ENCODE data around the gene LYSMD2.

LYSMD2 gene

DNA sequence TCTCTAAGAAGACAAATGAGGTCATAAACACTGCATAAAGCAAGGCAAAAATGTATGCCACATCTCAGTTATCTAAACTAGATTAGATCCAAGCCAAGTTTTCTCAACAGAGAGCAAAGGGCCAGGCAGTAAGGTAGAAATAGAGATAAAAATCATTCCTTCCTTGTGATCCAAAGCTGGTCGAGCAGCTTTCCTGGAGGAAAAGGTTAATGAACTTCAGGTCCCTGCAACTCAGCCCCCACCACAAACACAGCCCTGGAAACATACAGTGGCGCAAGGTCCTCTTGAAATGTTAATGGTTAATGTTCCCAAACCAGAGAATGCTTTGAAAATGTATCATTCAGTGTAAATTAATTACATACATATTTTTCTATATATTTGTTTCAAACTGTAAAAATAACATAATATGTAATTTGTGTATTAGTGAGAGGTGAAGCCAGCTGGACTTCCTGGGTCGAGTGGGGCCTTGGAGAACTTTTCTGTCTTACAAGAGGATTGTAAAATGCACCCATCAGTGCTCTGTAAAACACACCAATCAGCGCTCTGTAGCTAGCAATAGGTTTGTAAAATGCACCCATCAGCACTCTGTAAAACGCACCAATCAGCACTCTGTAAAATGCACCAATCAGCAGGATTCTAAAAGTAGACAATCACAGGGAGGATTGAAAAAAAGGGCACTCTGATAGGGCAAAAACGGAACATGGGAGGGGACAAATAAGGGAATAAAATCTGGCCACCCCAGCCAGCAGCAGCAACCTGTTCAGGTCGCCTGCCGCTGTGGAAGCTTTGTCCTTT, 17.1 kb downstream of the LYSMD2 start:
- no peak for DNase-seq (ENCODE audit: low read depth)
- TF ChIP-seq, protein P1, sequence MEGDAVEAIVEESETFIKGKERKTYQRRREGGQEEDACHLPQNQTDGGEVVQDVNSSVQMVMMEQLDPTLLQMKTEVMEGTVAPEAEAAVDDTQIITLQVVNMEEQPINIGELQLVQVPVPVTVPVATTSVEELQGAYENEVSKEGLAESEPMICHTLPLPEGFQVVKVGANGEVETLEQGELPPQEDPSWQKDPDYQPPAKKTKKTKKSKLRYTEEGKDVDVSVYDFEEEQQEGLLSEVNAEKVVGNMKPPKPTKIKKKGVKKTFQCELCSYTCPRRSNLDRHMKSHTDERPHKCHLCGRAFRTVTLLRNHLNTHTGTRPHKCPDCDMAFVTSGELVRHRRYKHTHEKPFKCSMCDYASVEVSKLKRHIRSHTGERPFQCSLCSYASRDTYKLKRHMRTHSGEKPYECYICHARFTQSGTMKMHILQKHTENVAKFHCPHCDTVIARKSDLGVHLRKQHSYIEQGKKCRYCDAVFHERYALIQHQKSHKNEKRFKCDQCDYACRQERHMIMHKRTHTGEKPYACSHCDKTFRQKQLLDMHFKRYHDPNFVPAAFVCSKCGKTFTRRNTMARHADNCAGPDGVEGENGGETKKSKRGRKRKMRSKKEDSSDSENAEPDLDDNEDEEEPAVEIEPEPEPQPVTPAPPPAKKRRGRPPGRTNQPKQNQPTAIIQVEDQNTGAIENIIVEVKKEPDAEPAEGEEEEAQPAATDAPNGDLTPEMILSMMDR (conservative IDR thresholded peaks at IDR 0.05; ENCODE audit: control insufficient read depth, insufficient read depth, low read depth, low read length), result no peak
- no peak overlapping the region for H3K4me3 ChIP-seq (ENCODE audit: control insufficient read depth, low read depth, low read length)

DNA sequence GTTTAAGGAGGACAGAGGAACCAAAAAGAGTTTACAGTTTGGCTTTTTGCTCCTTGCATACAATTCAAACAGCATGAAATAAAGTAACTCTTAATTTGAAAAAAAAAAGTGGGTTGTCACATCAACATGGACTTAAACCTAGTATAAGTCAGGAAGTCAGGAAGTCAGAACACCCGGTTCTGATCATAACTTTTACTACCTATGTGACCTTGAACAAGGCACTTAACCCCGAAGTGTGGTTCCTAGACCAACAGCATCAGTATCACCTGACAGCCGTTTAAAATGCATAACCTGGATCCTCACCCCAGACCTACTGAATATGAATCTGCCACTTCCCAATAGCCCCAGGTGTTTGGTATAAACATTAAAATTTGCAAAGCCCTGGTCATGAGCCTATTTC, 18.7 kb downstream of the LYSMD2 start:
- no peak for DNase-seq (ENCODE audit: low read depth)
- H3K4me3 ChIP-seq (ENCODE audit: control insufficient read depth, low read depth, low read length), result no peak overlapping the region
- TF ChIP-seq, protein P1 (conservative IDR thresholded peaks at IDR 0.05; ENCODE audit: control insufficient read depth, insufficient read depth, low read depth, low read length), result no peak

DNA sequence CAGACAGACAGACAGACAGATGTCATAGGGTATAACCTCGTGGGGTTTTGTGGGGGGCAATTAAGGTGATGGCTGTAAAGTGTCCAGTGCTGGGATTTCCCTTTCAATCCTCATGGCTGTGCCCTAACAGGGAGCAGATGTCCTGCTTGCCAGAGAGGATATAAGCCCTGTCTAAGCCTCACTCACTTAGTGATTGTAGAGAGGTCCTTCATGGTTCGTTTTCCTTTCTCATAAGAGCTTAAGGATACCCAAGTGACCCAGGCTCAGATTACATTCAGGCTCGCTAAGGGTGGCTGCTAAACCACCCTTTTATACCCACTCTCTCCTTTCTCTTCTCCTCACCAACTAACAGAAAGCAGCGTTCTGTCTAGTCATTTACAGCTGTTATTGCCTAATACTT, 19.2 kb downstream of the LYSMD2 start:
- no peak for DNase-seq (ENCODE audit: low read depth)
- TF ChIP-seq, protein P1 (conservative IDR thresholded peaks at IDR 0.05; ENCODE audit: control insufficient read depth, insufficient read depth, low read depth, low read length), result no peak
- H3K4me3 ChIP-seq (ENCODE audit: control insufficient read depth, low read depth, low read length), result no peak overlapping the region

DNA sequence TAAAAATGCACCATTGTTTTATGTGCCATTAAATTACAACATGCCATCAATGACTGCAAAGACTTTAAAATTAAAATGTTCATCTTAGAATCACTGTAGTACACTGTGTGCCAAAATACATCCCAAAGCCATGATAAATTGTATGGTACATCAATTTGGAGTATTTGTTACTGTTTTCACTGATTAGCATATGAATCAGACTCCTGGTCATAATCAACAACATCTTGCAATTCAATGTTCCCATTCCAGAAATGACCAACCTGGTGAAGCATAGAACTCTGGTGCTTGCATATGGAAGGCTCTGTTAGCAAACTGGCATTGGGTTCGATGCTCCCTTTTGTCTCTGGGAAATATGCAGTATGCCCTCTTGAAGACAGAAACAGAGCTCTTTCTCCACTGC, 22.5 kb downstream of the LYSMD2 start:
- H3K4me3 ChIP-seq (ENCODE audit: control insufficient read depth, low read depth, low read length), result no peak overlapping the region
- TF ChIP-seq, protein P1 (conservative IDR thresholded peaks at IDR 0.05; ENCODE audit: control insufficient read depth, insufficient read depth, low read depth, low read length), result no peak
- peak; percentile 69 for DNase-seq (ENCODE audit: low read depth)

DNA sequence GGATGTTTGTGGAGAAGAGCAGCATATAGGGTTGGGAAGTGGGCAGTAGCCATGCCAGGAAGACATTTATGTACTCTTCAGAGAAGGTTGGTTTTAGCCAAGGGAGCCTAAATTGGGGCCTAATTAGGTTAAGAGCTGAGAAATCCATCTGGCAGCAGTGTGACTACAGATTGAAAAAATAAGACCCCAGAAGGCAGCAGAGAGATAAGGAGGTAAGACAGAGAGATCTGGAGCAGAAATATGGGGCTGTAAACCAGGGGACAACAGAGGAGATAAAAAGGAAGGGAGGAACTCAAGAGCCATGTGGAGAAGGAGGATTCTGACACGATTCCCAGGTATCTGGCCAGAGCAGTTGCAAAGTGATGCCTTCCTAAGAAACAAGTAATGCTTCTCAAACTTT, 23.3 kb downstream of the LYSMD2 start:
- DNase-seq (ENCODE audit: low read depth), result no peak
- no peak overlapping the region for H3K4me3 ChIP-seq (ENCODE audit: control insufficient read depth, low read depth, low read length)
- TF ChIP-seq, protein P1 (conservative IDR thresholded peaks at IDR 0.05; ENCODE audit: control insufficient read depth, insufficient read depth, low read depth, low read length), result no peak

DNA sequence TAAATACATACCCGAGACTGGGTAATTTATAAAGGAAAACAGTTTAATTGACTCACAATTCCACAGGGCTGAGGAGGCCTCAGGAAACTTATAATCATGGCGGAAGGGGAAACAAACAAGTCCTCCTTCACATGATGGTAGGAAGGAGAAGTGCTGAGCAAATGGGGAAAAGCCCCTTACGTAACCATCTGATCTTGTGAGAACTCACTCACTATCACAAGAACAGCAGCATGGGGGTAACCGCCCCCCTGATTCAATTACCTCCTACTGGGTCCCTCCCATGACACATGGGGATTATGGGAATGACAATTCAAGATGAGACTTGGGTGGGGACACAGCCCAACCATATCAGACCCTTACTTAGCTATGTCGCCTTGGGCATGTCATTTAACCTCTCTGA, 28.4 kb downstream of the LYSMD2 start:
- TF ChIP-seq, protein P1 (conservative IDR thresholded peaks at IDR 0.05; ENCODE audit: control insufficient read depth, insufficient read depth, low read depth, low read length), result no peak
- no peak for DNase-seq (ENCODE audit: low read depth)
- H3K4me3 ChIP-seq (ENCODE audit: control insufficient read depth, low read depth, low read length), result peak overlapping the region; percentile 16

Measured in fibroblast of mammary gland (primary cell).